HG02571 (cell line): ENCODE data around the gene ADAMTS12.

Experiments
- ATAC-seq: cut with Tn5 transposase; IDR thresholded peaks from one replicate; pipeline ENCODE4 v1.9.1; 2021; ENCODE audit warnings: mild to moderate bottlenecking, moderate library complexity; ENCODE audit not compliant: unreplicated experiment

The ADAMTS12 gene

GRCh38 chr5:33659526-33660169 is 232.1 kb downstream of the ADAMTS12 start:
- ATAC-seq, result no peak

DNA sequence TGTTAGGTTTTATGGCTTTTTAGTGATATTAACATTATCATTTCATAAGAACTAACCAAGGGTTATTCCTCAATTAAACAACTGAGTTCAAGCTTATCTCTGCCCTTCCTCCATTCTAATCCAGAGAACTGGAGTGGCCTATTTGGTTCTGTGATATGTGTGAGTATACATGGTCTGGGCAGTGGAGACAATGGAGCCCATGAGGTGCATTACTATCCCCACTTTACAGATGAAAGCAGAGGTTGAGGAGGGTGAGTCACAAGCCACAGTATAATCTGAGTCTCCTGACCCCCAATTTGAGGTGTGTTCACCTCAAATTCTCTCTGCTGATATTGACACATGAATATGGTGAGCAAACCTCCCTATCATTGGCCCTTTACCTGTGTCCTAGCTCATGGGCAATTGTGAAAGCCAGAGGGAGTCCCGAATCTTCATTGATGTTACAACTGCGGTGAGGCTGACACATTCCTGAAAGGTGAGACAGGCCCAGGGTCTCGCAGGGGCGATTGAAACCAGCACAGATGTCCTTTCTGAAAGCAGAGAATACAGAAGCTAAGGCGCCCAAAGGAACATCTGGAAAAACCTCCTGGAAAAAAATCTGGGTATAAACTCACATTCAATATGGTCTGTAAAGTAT is 233.9 kb downstream of the ADAMTS12 start:
- ATAC-seq, result no peak

GRCh38 chr5:33657176-33657575 is 234.6 kb downstream of the ADAMTS12 start:
- ATAC-seq, result no peak

GRCh38 chr5:33650911-33651310 is 240.9 kb downstream of the ADAMTS12 start:
- no peak for ATAC-seq

- no peak for ATAC-seq
Measured at GRCh38 chr5:33649549-33650482, 242.0 kb downstream of the ADAMTS12 start.

DNA sequence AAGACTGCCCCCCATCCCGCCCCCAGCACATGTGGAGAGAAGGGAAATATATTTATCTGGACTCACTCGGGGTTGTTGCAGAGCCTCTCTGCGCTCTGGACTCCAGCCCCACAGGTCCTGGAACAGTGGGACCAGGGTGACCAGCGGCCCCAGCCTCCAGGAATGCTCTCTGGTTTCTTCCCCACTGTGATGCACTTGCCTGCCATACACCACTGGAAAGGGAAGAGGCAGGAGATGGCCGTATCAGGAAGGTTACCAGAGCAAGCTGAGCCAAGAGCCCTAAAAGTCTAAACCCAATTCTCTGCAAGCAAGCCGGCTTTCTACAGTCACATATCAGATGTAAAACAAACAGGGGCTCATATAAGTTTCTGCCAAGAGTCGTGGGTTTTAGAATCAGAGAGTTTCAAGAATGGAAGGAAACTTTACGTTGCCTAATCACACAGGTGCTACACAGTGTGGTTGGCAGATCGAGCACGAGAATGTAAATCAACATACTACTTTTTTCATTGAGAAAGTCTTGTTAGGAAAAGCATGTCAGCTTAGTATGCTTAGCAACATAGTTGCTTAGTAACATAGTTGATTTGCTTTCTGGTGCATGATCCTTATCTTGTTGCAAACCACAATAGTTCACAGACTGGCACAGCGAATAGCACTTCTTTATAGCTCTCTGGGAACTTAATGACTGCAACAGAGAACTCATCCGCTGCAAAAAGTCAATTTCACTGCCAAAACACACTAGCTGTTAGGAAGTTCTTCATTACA is 249.9 kb downstream of the ADAMTS12 start:
- ATAC-seq, result no peak

DNA sequence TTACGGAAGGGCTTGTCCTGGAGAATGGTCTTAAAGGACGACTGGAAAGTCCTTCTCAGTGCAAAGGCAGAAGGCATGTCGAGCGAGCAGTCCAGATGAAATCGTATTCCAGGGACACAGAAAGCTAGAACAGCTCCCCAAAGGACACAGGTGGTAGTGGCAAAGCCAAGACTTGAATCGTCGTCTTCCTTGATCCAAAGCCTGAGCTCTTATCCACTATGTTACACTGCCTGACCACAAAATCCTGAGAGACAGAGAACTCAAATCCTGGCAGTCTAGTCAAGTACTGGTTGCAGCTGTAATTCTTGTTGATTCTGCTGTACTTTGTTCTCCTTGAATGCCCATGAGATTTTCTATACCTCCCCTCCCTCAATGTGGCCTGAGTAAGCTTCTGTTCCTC is 252.3 kb downstream of the ADAMTS12 start:
- no peak for ATAC-seq

GRCh38 chr5:33637011-33637410 is 254.8 kb downstream of the ADAMTS12 start:
- ATAC-seq, result no peak

DNA sequence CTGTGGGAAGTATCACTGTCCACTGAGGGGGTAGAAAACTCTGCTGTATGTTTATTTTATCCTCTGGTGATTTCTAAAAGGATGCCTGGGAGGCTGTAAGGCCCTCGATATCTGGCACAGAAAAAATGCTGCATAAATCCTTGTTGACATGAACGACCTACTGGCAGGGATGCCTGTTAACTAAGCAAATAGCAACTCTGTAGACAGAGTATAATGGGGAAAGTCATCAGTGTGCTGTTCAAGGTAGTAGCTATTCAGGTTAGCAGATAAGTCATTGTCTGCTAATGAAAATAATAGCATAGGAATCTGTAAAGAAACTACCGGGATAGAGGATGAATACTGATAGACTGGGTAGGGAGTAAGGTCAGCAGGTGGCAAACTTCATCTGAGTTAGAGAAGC is 256.2 kb downstream of the ADAMTS12 start:
- ATAC-seq, result no peak

GRCh38 chr5:33633699-33634098 is 258.1 kb downstream of the ADAMTS12 start:
- no peak for ATAC-seq

GRCh38 chr5:33631786-33632185 is 260.0 kb downstream of the ADAMTS12 start:
- ATAC-seq, result no peak

GRCh38 chr5:33631139-33631538 is 260.7 kb downstream of the ADAMTS12 start:
- ATAC-seq, result no peak

- no peak for ATAC-seq
Measured at GRCh38 chr5:33629999-33630398, 261.8 kb downstream of the ADAMTS12 start.

GRCh38 chr5:33628796-33629195 is 263.0 kb downstream of the ADAMTS12 start:
- ATAC-seq, result no peak

- no peak for ATAC-seq
Measured at GRCh38 chr5:33621514-33621913, 270.3 kb downstream of the ADAMTS12 start.

- no peak for ATAC-seq
Measured at GRCh38 chr5:33614039-33614438, 277.8 kb downstream of the ADAMTS12 start.

- ATAC-seq, result no peak
Measured at GRCh38 chr5:33612386-33612785, 279.4 kb downstream of the ADAMTS12 start.

- no peak for ATAC-seq
Measured at GRCh38 chr5:33611877-33612276, 279.9 kb downstream of the ADAMTS12 start.

DNA sequence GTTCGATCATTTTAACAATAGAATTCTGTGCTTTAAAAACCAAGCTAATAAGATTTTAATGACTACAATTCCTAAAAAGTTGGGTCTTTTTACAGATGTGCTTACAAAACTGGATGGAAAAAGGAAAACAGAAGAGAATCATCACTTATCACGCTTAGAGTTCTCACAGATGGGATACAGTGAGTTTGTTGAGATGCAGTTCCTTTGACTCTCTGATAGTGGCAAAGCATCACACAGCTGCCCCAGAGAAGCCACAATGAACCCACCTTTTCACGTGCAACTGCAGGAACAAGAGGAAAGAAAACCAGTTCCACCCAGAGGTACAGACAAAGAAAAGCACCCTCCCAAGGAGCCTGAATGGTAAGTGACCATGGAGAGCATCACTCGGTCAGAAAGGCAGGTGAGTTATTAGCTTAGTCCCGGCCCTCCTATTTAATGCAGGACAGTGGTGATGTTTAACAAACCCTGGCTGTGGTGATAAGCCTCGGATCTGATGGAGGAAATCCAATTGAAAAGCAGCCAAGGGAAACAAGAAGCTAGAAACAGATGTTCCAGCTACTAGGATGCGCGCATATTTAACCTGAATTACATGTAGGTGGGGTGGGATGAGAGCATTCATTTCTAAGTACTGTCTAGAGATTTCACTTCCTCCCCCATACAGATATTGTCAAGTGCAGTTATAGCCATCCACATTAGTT is 283.3 kb downstream of the ADAMTS12 start:
- ATAC-seq, result no peak

- no peak for ATAC-seq
Measured at GRCh38 chr5:33604503-33604902, 287.3 kb downstream of the ADAMTS12 start.
